Measurements from ENCODE around the gene MAPKBP1. TPM values are rescaled to one million over a fixed set of nuclear protein-coding genes. Genes with fewer than 3 reads are reported as not detected.

Gene MAPKBP1
- total and polyA plus RNA-seq, 2 of the 4 experiments (the other 2 are of a cell fraction), result 12.5 to 15.3 TPM

GRCh38 chr15:41865490-41866055 lies 91.3 kb downstream of the MAPKBP1 start:
- BruUV-seq (replicated peaks), result no TSS peak
- Histone ChIP-seq H3K27ac (ENCODE audit: insufficient read depth, low read length) (no peak overlapping the region), H3K36me3 (ENCODE audit: control insufficient read depth, insufficient read depth, low read length) (no peaks in the 10 kb centered on the region), H3K14ac (replicated peaks; ENCODE audit: low read depth, low read length) (no peak overlapping the region), H2AK9ac (replicated peaks; ENCODE audit: low read depth, low read length, poor library complexity) (no peak overlapping the region), H3K9me3 (ENCODE audit: control insufficient read depth, insufficient read depth, low read length) (no peaks in the 10 kb centered on the region), H2AK5ac (ENCODE audit: low read depth, low read length) (no peak overlapping the region), H3K9me1 (ENCODE audit: insufficient read depth, low read length) (no peaks in the 10 kb centered on the region), H3K27me3 (ENCODE audit: control insufficient read depth, insufficient read depth, low read length) (peaks cover 18% of the 10 kb centered on the region), H2BK20ac (ENCODE audit: low read depth, low read length) (no peak overlapping the region), H3K23ac (ENCODE audit: low read depth, low read length) (no peak overlapping the region), H3K4me1 (ENCODE audit: control insufficient read depth, insufficient read depth, low read length) (no peaks in the 10 kb centered on the region), H4K20me1 (ENCODE audit: insufficient read depth, low read length) (no peaks in the 10 kb centered on the region), H2BK5ac (ENCODE audit: low read depth, low read length, poor library complexity, severe bottlenecking) (no peak overlapping the region), H3K4me2 (ENCODE audit: low read depth, low read length) (no peak overlapping the region), H3K56ac (ENCODE audit: extremely low read depth, insufficient read depth, low read length) (no peak overlapping the region), H4K5ac (ENCODE audit: low read depth, low read length) (no peak overlapping the region), H4K8ac (ENCODE audit: low read depth in 2 of 2, low read length in 2 of 2) (no peak overlapping the region), H2BK15ac (ENCODE audit: low read depth, low read length) (no peak overlapping the region), H2BK120ac (ENCODE audit: low read depth, low read length) (no peak overlapping the region), H3K79me1 (ENCODE audit: low read depth in 1 of 2, low read length in 2 of 2) (no peaks in the 10 kb centered on the region), H2AFZ (replicated peaks; ENCODE audit: low read length, poor library complexity) (peak overlapping the region; percentile 8), H3K18ac (ENCODE audit: low read depth, low read length) (no peak overlapping the region), H3K4ac (ENCODE audit: low read depth, low read length) (no peak overlapping the region), H3K9ac (ENCODE audit: low read depth, low read length) (no peak overlapping the region), H4K91ac (ENCODE audit: insufficient read depth, low read depth, low read length) (no peak overlapping the region), H3K4me3 (ENCODE audit: insufficient read depth, low read depth, low read length) (no peak overlapping the region)
- dilution Hi-C loops (cut with HindIII; ENCODE audit: low sequenced_read_pairs, unreplicated experiment), result no loop called here
- WGBS, 2 experiments (ENCODE audit: extremely low coverage in 2 of 2, insufficient read length in 1 of 2), result 90% methylated on average over 9 of the region's 18 CpGs; no CpG with 5 or more reads in 1 of the 2 experiments
- ATAC-seq (ENCODE audit: low read depth) (no peak), DNase-seq (no peak)
- ChIA-PET CTCF (no interaction called here), POLR2A (ENCODE audit: unreplicated experiment) (no interaction called here)
- intact Hi-C loops (cut with micrococcal nuclease), result no loop called here
- no peak for TF ChIP-seq FOS (IDR thresholded peaks at IDR 0.05; ENCODE audit: low read depth, low read length)
- TF ChIP-seq CHD1 (IDR thresholded peaks at IDR 0.05; ENCODE audit: low read depth, low read length), result no peak
- TF ChIP-seq BHLHE40 (IDR thresholded peaks at IDR 0.05; ENCODE audit: low read depth, low read length), result no peak
- no peak for TF ChIP-seq SMC3 (IDR thresholded peaks at IDR 0.05; ENCODE audit: low read depth, low read length)
- TF ChIP-seq CTCF (conservative IDR thresholded peaks at IDR 0.05; ENCODE audit: low read depth, low read length), result no peak
- TF ChIP-seq NFE2L2 (IDR thresholded peaks at IDR 0.05; ENCODE audit: low read depth, low read length), result no peak
- TF ChIP-seq USF2 (IDR thresholded peaks at IDR 0.05; ENCODE audit: low read depth, low read length), result no peak
- no peak for TF ChIP-seq POLR2A (IDR thresholded peaks at IDR 0.05; ENCODE audit: low read depth, low read length)
- TF ChIP-seq MAZ (IDR thresholded peaks at IDR 0.05; ENCODE audit: borderline replicate concordance, low read depth, low read length), result no peak
- no peak for TF ChIP-seq MAFK (IDR thresholded peaks at IDR 0.05; ENCODE audit: low read depth, low read length)
- TF ChIP-seq RCOR1 (IDR thresholded peaks at IDR 0.05; ENCODE audit: insufficient replicate concordance, low read length), result no peak
- no peak for TF ChIP-seq RFX5 (IDR thresholded peaks at IDR 0.05; ENCODE audit: low read depth, low read length)
- TF ChIP-seq CEBPB (IDR thresholded peaks at IDR 0.05; ENCODE audit: low read depth, low read length), result no peak
- no peak for TF ChIP-seq MXI1 (IDR thresholded peaks at IDR 0.05; ENCODE audit: borderline replicate concordance, low read depth, low read length)
- no peak for TF ChIP-seq ELK1 (IDR thresholded peaks at IDR 0.05; ENCODE audit: borderline replicate concordance, low read depth, low read length)
- no peak for TF ChIP-seq RAD21 (IDR thresholded peaks at IDR 0.05; ENCODE audit: low read length)
- in situ Hi-C loops (cut with MboI; ENCODE audit: low sequenced_read_pairs), result no loop called here
